IPS-15b (cell line): Measurements from ENCODE around the gene MOB3B.

Source experiments
- H3K27me3 ChIP-seq: one replicate; pipeline ENCODE4 v1.6.1; 2013; ENCODE audit warnings: low read length; ENCODE audit not compliant: control insufficient read depth, insufficient read depth
- H3K36me3 ChIP-seq: one replicate; pipeline ENCODE4 v1.6.1; 2013; ENCODE audit warnings: low read length; ENCODE audit not compliant: control insufficient read depth, insufficient read depth
- H3K4me1 ChIP-seq: one replicate; pipeline ENCODE4 v1.6.1; 2013; ENCODE audit warnings: mild to moderate bottlenecking, low read length; ENCODE audit not compliant: control insufficient read depth, insufficient read depth
- H3K4me3 ChIP-seq: one replicate; pipeline ENCODE4 v1.5.1; 2013; ENCODE audit warnings: low read depth, low read length
- H3K9ac ChIP-seq: one replicate; pipeline ENCODE4 v1.6.1; 2013; ENCODE audit warnings: low read depth, mild to moderate bottlenecking, low read length
- H3K9me3 ChIP-seq: one replicate; pipeline ENCODE4 v1.6.1; 2013; ENCODE audit warnings: mild to moderate bottlenecking, low read length; ENCODE audit not compliant: control insufficient read depth, insufficient read depth

Gene MOB3B

GRCh38 chr9:27293996-27294395 is 235.6 kb downstream of the MOB3B start:
- H3K4me3 ChIP-seq = no peak overlapping the region

DNA sequence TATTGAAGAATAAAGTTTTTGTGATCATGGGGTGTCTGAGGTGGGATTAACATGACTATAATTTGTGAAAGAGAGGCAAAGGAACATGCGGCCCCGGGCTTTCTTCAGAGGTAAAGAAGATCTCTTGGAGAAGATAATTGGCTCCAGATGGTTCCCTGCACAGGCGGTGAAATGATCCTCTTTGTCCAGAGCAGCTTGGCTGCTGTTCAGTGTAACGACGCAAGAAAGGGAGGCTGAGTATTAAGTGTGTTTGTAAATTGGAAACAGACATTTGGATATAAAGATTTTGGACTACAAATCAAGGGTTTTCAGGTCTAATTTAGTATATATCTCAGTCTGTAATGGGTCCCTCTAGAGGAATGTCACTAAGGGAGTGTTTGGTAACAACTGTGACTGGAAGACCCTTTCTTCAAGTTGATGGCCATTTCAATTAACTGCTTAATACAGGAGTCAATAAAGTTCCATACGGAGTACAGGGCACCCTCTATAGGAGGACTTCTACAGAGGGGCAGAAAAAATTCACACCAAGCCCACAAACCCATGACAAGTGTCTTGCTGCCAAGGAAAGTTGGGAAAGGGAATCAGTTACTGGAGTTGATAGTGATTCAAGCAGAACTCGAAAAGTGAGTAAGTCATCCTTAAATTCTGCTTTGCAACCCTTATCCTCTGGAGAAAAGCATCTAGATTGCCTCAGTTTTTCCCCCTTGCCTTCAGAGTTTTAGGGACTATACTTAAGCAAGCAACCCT is 236.8 kb downstream of the MOB3B start:
- Histone ChIP-seq H3K9me3 (no peaks in the 10 kb centered on the region), H3K4me3 (no peak overlapping the region), H3K9ac (no peak overlapping the region), H3K4me1 (no peaks in the 10 kb centered on the region), H3K36me3 (no peaks in the 10 kb centered on the region), H3K27me3 (no peaks in the 10 kb centered on the region)

More at GRCh38 chr9:27293996-27294395, 235.6 kb downstream of the MOB3B start:
- no peak overlapping the region for H3K9ac ChIP-seq
- no peaks in the 10 kb centered on the region for H3K4me1 ChIP-seq
- H3K9me3 ChIP-seq = no peaks in the 10 kb centered on the region
- no peaks in the 10 kb centered on the region for H3K27me3 ChIP-seq
- no peaks in the 10 kb centered on the region for H3K36me3 ChIP-seq

DNA sequence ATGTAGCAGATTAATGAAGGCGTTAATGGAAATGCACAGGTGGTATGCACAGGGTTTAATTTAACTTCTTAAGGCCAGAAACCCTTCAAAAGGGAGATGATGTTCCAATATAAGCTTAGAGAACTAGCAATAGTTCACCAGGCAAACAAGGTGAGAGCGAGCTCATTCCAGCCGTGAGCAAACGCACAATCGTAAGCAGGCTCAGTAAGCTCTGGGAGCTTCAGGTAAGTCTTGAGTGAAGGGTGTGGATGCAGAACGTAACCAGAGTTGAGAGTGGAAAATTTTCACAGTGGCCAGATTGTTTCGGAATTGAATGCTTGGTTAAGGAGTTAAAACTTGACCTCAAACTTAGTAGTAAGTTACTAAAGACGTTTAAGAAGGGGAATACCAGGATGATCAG is 238.3 kb downstream of the MOB3B start:
- Histone ChIP-seq H3K9me3 (no peaks in the 10 kb centered on the region), H3K4me3 (no peak overlapping the region), H3K4me1 (no peaks in the 10 kb centered on the region), H3K36me3 (no peaks in the 10 kb centered on the region), H3K27me3 (no peaks in the 10 kb centered on the region), H3K9ac (no peak overlapping the region)

DNA sequence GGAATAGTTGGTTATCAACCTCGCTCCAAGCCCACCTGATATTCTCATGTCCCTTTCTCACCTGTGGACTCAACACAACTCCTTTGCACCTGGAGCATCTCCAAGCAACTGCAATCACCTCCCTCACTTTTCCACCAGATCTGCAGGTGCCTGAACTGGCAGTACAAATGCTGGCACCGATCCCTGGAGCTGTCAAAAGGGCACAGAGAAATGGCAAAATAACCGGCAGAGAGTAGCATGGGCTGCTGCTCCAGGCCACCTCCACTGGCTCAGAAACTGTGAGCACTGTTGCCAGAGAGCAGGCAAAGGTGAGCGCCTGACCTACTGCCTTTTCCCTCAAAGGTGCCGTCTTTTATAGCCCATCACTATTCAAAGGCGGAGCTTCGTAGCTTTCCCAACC is 247.3 kb downstream of the MOB3B start:
- H3K4me3 ChIP-seq = no peak overlapping the region
- H3K9me3 ChIP-seq = no peaks in the 10 kb centered on the region
- no peaks in the 10 kb centered on the region for H3K27me3 ChIP-seq
- H3K36me3 ChIP-seq = no peaks in the 10 kb centered on the region
- no peaks in the 10 kb centered on the region for H3K4me1 ChIP-seq
- no peak overlapping the region for H3K9ac ChIP-seq

DNA sequence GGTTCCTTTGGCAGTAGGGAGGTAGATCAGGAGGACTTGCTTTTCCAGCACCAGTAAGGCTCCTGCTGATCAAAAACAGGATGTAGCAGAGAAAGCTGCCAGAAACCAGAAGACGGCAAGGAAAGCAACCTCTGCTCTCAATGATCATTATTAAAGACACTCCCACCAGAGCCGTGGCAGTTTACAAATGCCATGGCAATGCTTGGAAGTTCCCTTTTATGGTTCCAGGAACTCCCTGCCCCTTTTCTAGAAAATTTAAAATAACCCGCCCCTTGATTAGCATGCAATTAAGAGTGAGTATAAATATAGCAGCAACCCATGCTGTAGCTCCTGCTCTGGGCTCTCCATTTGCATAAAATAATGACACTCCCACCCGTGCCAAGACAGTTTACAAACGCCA is 248.8 kb downstream of the MOB3B start:
- H3K4me1 ChIP-seq = peaks cover 3% of the 10 kb centered on the region

GRCh38 chr9:27280249-27280648 is 249.4 kb downstream of the MOB3B start:
- Histone ChIP-seq H3K4me1 (peaks cover 3% of the 10 kb centered on the region), H3K4me3 (no peak overlapping the region), H3K9ac (no peak overlapping the region), H3K9me3 (no peaks in the 10 kb centered on the region), H3K36me3 (no peaks in the 10 kb centered on the region), H3K27me3 (no peaks in the 10 kb centered on the region)

More for the DNA sequence above, 248.8 kb downstream of the MOB3B start:
- Histone ChIP-seq H3K9me3 (no peaks in the 10 kb centered on the region), H3K27me3 (no peaks in the 10 kb centered on the region), H3K36me3 (no peaks in the 10 kb centered on the region), H3K4me3 (no peak overlapping the region), H3K9ac (no peak overlapping the region)

DNA sequence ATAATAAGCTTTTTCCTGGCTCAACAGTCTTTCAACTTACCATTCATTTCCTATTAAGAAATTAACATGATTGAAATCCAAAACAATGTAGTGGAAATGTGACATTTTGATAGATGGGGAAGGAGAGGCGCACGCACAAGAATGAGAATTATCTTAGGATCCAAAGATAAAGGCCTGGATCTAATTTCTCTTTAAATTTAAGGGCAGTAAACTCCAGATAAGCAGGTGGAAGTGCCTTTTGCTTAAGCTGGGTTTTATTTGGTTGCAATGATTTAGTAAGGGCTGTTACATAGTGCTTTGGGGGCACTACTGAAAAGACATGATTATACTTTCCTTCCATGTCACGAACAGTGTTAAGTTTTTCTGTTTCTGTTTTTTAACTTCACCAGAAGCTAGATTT is 250.0 kb downstream of the MOB3B start:
- Histone ChIP-seq H3K9me3 (no peaks in the 10 kb centered on the region), H3K4me1 (peaks cover 3% of the 10 kb centered on the region), H3K36me3 (no peaks in the 10 kb centered on the region), H3K4me3 (no peak overlapping the region), H3K9ac (no peak overlapping the region), H3K27me3 (no peaks in the 10 kb centered on the region)

- H3K36me3 ChIP-seq = no peaks in the 10 kb centered on the region
- peaks cover 3% of the 10 kb centered on the region for H3K4me1 ChIP-seq
- no peak overlapping the region for H3K9ac ChIP-seq
- no peaks in the 10 kb centered on the region for H3K9me3 ChIP-seq
- no peaks in the 10 kb centered on the region for H3K27me3 ChIP-seq
- no peak overlapping the region for H3K4me3 ChIP-seq
Measured at GRCh38 chr9:27278374-27278773, 251.2 kb downstream of the MOB3B start.

- Histone ChIP-seq H3K4me3 (no peak overlapping the region), H3K9me3 (no peaks in the 10 kb centered on the region), H3K36me3 (no peaks in the 10 kb centered on the region), H3K27me3 (no peaks in the 10 kb centered on the region), H3K9ac (no peak overlapping the region), H3K4me1 (peaks cover 3% of the 10 kb centered on the region)
Measured at GRCh38 chr9:27276193-27277030, 253.2 kb downstream of the MOB3B start.
